ENCODE data around the gene TRPV4.

- TF ChIP-seq, protein P1, sequence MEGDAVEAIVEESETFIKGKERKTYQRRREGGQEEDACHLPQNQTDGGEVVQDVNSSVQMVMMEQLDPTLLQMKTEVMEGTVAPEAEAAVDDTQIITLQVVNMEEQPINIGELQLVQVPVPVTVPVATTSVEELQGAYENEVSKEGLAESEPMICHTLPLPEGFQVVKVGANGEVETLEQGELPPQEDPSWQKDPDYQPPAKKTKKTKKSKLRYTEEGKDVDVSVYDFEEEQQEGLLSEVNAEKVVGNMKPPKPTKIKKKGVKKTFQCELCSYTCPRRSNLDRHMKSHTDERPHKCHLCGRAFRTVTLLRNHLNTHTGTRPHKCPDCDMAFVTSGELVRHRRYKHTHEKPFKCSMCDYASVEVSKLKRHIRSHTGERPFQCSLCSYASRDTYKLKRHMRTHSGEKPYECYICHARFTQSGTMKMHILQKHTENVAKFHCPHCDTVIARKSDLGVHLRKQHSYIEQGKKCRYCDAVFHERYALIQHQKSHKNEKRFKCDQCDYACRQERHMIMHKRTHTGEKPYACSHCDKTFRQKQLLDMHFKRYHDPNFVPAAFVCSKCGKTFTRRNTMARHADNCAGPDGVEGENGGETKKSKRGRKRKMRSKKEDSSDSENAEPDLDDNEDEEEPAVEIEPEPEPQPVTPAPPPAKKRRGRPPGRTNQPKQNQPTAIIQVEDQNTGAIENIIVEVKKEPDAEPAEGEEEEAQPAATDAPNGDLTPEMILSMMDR (IDR thresholded peaks at IDR 0.05), result no peak
- no peak for TF ChIP-seq POLR2A (IDR thresholded peaks at IDR 0.05)
- no peak for TF ChIP-seq POLR2AphosphoS5 (IDR thresholded peaks at IDR 0.05; ENCODE audit: insufficient read depth in 1 of 2, low read depth in 1 of 2)
Observed at GRCh38 chr12:109770861-109771670, 62.1 kb downstream of the TRPV4 start.

Data from vagina (tissue), 2 donors.